HCT116 (cell line): Measurements from ENCODE around the gene B3GALT6.

Experiments
- CBX3 ChIP-seq: IDR thresholded peaks from 2 replicates; pipeline ENCODE4 v1.6.1; 2012; ENCODE audit warnings: low read depth
- CEBPB ChIP-seq: IDR thresholded peaks from 2 replicates; pipeline ENCODE4 v1.6.1; 2012; ENCODE audit warnings: low read depth
- EZH2 ChIP-seq: fragments of 200-600 bp; sonication (generic); IDR thresholded peaks from 2 replicates; pipeline ENCODE4 v1.6.1; 2017; ENCODE audit warnings: antibody characterized with exemption, mixed run types
- TF ChIP-seq, protein P1 (sequence below), 3 experiments: fragments of 200-600 bp in 1 of 3; sonication (generic) in 1 of 3; IDR thresholded peaks in 2 of 3; conservative IDR thresholded peaks in 1 of 3; 2 replicates each; pipeline ENCODE4 v1.5.1; 2012 to 2017; ENCODE audit warnings: low read depth in 2 of 3, low read length in 2 of 3, antibody characterized with exemption in 1 of 3, borderline replicate concordance in 1 of 3, control low read depth in 1 of 3, mild to moderate bottlenecking in 1 of 3, mixed read lengths in 1 of 3, mixed run types in 1 of 3, moderate library complexity in 1 of 3; ENCODE audit not compliant: insufficient read depth in 1 of 3

DNA sequence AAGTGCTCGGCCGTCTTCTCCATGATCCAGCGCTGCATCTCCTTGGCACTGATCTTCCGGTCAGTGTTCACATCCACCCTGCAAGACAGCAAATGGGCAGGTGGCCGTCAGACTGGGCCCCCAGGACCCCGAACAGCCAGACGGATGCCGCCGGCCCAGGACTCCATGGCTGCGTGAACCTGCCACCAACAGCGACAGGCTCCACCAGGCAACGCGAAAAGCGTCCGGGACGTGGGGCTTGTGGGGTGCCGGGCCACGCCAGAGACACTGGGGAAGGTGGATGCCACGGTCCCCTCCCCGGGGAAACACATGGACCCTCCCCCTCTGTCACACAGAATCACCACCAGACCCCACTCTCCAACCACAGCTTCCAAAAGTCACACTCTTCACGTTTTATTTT is 8.1 kb upstream of the B3GALT6 start:
- TF ChIP-seq, protein P1, sequence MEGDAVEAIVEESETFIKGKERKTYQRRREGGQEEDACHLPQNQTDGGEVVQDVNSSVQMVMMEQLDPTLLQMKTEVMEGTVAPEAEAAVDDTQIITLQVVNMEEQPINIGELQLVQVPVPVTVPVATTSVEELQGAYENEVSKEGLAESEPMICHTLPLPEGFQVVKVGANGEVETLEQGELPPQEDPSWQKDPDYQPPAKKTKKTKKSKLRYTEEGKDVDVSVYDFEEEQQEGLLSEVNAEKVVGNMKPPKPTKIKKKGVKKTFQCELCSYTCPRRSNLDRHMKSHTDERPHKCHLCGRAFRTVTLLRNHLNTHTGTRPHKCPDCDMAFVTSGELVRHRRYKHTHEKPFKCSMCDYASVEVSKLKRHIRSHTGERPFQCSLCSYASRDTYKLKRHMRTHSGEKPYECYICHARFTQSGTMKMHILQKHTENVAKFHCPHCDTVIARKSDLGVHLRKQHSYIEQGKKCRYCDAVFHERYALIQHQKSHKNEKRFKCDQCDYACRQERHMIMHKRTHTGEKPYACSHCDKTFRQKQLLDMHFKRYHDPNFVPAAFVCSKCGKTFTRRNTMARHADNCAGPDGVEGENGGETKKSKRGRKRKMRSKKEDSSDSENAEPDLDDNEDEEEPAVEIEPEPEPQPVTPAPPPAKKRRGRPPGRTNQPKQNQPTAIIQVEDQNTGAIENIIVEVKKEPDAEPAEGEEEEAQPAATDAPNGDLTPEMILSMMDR (IDR thresholded peaks at IDR 0.05 in 2 of 3, conservative IDR thresholded peaks at IDR 0.05 in 1 of 3; ENCODE audit: borderline replicate concordance in 1 of 3, insufficient read depth in 1 of 3, low read depth in 2 of 3, low read length in 2 of 3) = no peak
- TF ChIP-seq CEBPB = no peak
- no peak for TF ChIP-seq CBX3
- no peak for TF ChIP-seq EZH2
